GM21526 (cell line): Measurements from ENCODE around the gene RASAL1.

Experiments
- ATAC-seq: cut with Tn5 transposase; IDR thresholded peaks from one replicate; pipeline ENCODE4 v1.9.1; 2021; ENCODE audit warnings: moderate library complexity; ENCODE audit not compliant: unreplicated experiment, low FRiP score

RASAL1 gene

GRCh38 chr12:113099364-113099763, 36.2 kb downstream of the RASAL1 start:
- no peak for ATAC-seq

- ATAC-seq, result no peak
These were observed 37.0 kb downstream of the RASAL1 start for GRCh38 chr12:113098441-113099028.

- no peak for ATAC-seq
These were observed 37.7 kb downstream of the RASAL1 start for GRCh38 chr12:113097716-113098440.

- no peak for ATAC-seq
These were observed 38.7 kb downstream of the RASAL1 start for GRCh38 chr12:113096675-113097461.

- no peak for ATAC-seq
These were observed 40.2 kb downstream of the RASAL1 start for GRCh38 chr12:113095405-113095804.

GRCh38 chr12:113094738-113095137, 40.8 kb downstream of the RASAL1 start:
- no peak for ATAC-seq

GRCh38 chr12:113093409-113094101, 42.0 kb downstream of the RASAL1 start:
- no peak for ATAC-seq

- ATAC-seq, result no peak
These were observed 42.8 kb downstream of the RASAL1 start for GRCh38 chr12:113092607-113093408.

GRCh38 chr12:113091506-113091905, 44.1 kb downstream of the RASAL1 start:
- ATAC-seq, result no peak

- ATAC-seq, result no peak
These were observed 44.8 kb downstream of the RASAL1 start for GRCh38 chr12:113090740-113091139.

- ATAC-seq, result no peak
These were observed 45.7 kb downstream of the RASAL1 start for GRCh38 chr12:113089839-113090238.

- ATAC-seq, result no peak
These were observed 46.4 kb downstream of the RASAL1 start for GRCh38 chr12:113088971-113089756.

GRCh38 chr12:113088037-113088436, 47.5 kb downstream of the RASAL1 start:
- no peak for ATAC-seq

- ATAC-seq, result no peak
These were observed 48.4 kb downstream of the RASAL1 start for GRCh38 chr12:113087193-113087592.

- no peak for ATAC-seq
These were observed 49.1 kb downstream of the RASAL1 start for GRCh38 chr12:113086249-113087164.

GRCh38 chr12:113083863-113084435, 51.6 kb downstream of the RASAL1 start:
- ATAC-seq, result no peak

- no peak for ATAC-seq
These were observed 52.9 kb downstream of the RASAL1 start for GRCh38 chr12:113082486-113083148.
